HepG2 (cell line): Measurements from ENCODE around the gene STRA6. TPM values are rescaled to one million over a fixed set of nuclear protein-coding genes. Genes with fewer than 3 reads are reported as not detected.

Experiments
- ATAC-seq: fragments of 200-7000 bp; cut with Tn5 transposase; 3 replicates; pipeline ENCODE4 v1.9.1; 2020; ENCODE audit warnings: mild to moderate bottlenecking, moderate library complexity
- BruUV-seq: library from RNA; stranded (reverse); fragments of 400-500 nt; replicated peaks from 2 replicates; lab custom pipeline; 2021; lab: Mats Ljungman, UMichigan
- CTCF ChIA-PET: fragments of 300-600 bp; formaldehyde crosslinking; extraction: SDS; loops from one replicate; lab custom pipeline; 2021; ENCODE audit warnings: low total read pairs, inconsistent platforms, low intra/inter-chr PET ratio; lab: Yijun Ruan, JAX
- POLR2A ChIA-PET: fragments of 350-600 bp; sonication (Branson Sonifier 250); formaldehyde crosslinking; loops from one replicate; lab custom pipeline; 2020; ENCODE audit warnings: antibody characterized with exemption, inconsistent platforms; lab: Yijun Ruan, JAX
- DNase-seq: peaks from one replicate; pipeline ENCODE4 v3.0.0-alpha.2; 2015; ENCODE audit warnings: low spot score
- FAIRE-seq: peaks from 3 replicates; lab custom pipeline; 2011; peaks lifted over from hg19 to GRCh38; lab: Jason Lieb, UNC
- H2AFZ ChIP-seq: one replicate; pipeline ENCODE4 v1.6.1; 2011; ENCODE audit warnings: low read length, inconsistent platforms
- H3K27ac ChIP-seq: fragments of 300-600 bp; 3 replicates; pipeline ENCODE4 v1.8.0; 2011; ENCODE audit warnings: mixed run types, mild to moderate bottlenecking, mixed read lengths, low read length, inconsistent platforms; ENCODE audit not compliant: insufficient read depth; ENCODE audit errors: extremely low read length
- H3K27me3 ChIP-seq, 2 experiments: fragments of 200-600 bp in 1 of 2; 2 replicates in 1 of 2; 3 replicates in 1 of 2; pipeline versions ENCODE4 v1.6.0 to v1.8.0; 2011; ENCODE audit warnings: low read length in 2 of 2, mild to moderate bottlenecking in 2 of 2, moderate library complexity in 2 of 2, inconsistent platforms in 1 of 2; ENCODE audit not compliant: insufficient read depth in 2 of 2, control insufficient read depth in 1 of 2
- H3K36me3 ChIP-seq, 2 experiments: fragments of 200-600 bp in 1 of 2; replicated peaks in 1 of 2; 2 replicates in 1 of 2; 3 replicates in 1 of 2; pipeline versions ENCODE4 v1.5.1 to v1.8.0; 2011; ENCODE audit warnings: low read length in 2 of 2, inconsistent platforms in 1 of 2; ENCODE audit not compliant: insufficient read depth in 2 of 2, control insufficient read depth in 1 of 2
- H3K4me1 ChIP-seq: 2 replicates; pipeline ENCODE4 v1.5.1; 2012; ENCODE audit warnings: low read length, inconsistent platforms; ENCODE audit not compliant: insufficient read depth
- H3K4me2 ChIP-seq: 2 replicates; pipeline ENCODE4 v1.6.0; 2011; ENCODE audit warnings: low read depth, low read length, inconsistent platforms
- H3K4me3 ChIP-seq, 3 experiments: fragments of 200-600 bp in 1 of 3; sonication (generic), shearing (Covaris generic) in 1 of 3; replicated peaks in 1 of 3; 2 replicates each; pipeline ENCODE4 v1.5.1; 2011 to 2016; ENCODE audit warnings: low read length in 3 of 3, inconsistent platforms in 2 of 3, low read depth in 2 of 3, mild to moderate bottlenecking in 2 of 3, control low read depth in 1 of 3, mixed read lengths in 1 of 3; ENCODE audit not compliant: insufficient read depth in 1 of 3
- H3K79me2 ChIP-seq: one replicate; pipeline ENCODE4 v1.6.1; 2011; ENCODE audit warnings: low read length, inconsistent platforms; ENCODE audit not compliant: insufficient read depth
- H3K9ac ChIP-seq: 2 replicates; pipeline ENCODE4 v1.6.0; 2011; ENCODE audit warnings: mild to moderate bottlenecking, low read depth, low read length, inconsistent platforms; ENCODE audit not compliant: insufficient read depth
- H3K9me3 ChIP-seq: 2 replicates; pipeline ENCODE4 v1.5.1; 2012; ENCODE audit warnings: mild to moderate bottlenecking, low read length
- H4K20me1 ChIP-seq: 2 replicates; pipeline ENCODE4 v1.6.0; 2011; ENCODE audit warnings: inconsistent platforms, mild to moderate bottlenecking, low read length, moderate library complexity; ENCODE audit not compliant: insufficient read depth
- HOXA7 ChIP-seq: sonication (generic); formaldehyde crosslinking; IDR thresholded peaks from 2 replicates; pipeline ENCODE4 v1.8.1; 2022; ENCODE audit warnings: mild to moderate bottlenecking, missing genetic modification reagents, moderate library complexity
- KDM5A ChIP-seq: fragments of 200-600 bp; sonication (generic); IDR thresholded peaks from 2 replicates; pipeline ENCODE4 v1.7.0; 2018; ENCODE audit warnings: antibody characterized with exemption, mild to moderate bottlenecking, low read length, borderline replicate concordance
- ZBTB21 ChIP-seq: sonication (generic); formaldehyde crosslinking; IDR thresholded peaks from 2 replicates; pipeline ENCODE4 v1.4.0; 2020; ENCODE audit warnings: missing genetic modification reagents
- ZC3H13 ChIP-seq: sonication (generic); formaldehyde crosslinking; IDR thresholded peaks from 2 replicates; pipeline ENCODE4 v1.8.1; 2023; ENCODE audit warnings: mild to moderate bottlenecking, missing genetic modification reagents, moderate library complexity
- ZNF382 ChIP-seq: sonication (generic); formaldehyde crosslinking; IDR thresholded peaks from 2 replicates; pipeline ENCODE4 v1.5.0; 2020; ENCODE audit warnings: missing genetic modification reagents, mild to moderate bottlenecking, borderline replicate concordance
- ZNF768 ChIP-seq: sonication (generic); formaldehyde crosslinking; IDR thresholded peaks from 2 replicates; pipeline ENCODE4 v1.4.0; 2020; ENCODE audit warnings: missing genetic modification reagents
- WGBS: methylation state at CpG from one replicate; pipeline ENCODE4 v1.1.6; 2017; ENCODE audit warnings: low lambda C conversion rate; 5-methylcytosine and 5-hydroxymethylcytosine counted together
- in situ Hi-C: cut with HindIII; loops from 2 replicates; pipeline ENCODE4 v1.10.0; 2017; ENCODE audit warnings: low pct_unique_long_range_greater_than_20kb; ENCODE audit not compliant: extremely low pct_ligation_motif_present
- intact Hi-C: fragments of 100-400 bp; cut with micrococcal nuclease; formaldehyde crosslinking; loops from one replicate; pipeline ENCODE4 v1.10.0; 2022; ENCODE audit not compliant: unreplicated experiment
- polyA plus RNA-seq, 8 experiments: library from polyadenylated mRNA; depleted of rRNA in 3 of 8; stranded (reverse) in 7 of 8; unstranded in 1 of 8; fragments of >200 nt; fragmentation: Illumina TruSeq in 4 of 8; extraction: Trizol in 4 of 8; gene quantifications; 2 replicates each; pipeline versions ENCODE4 v1.2.1 to v1.2.3, GENCODE V29; 2011 to 2016; ENCODE audit warnings: low read depth in 4 of 8, missing spikeins in 1 of 8, mixed read lengths in 1 of 8; ENCODE audit not compliant: insufficient read depth in 1 of 8
- total RNA-seq, 5 experiments: library from RNA; depleted of rRNA; stranded (reverse); fragments of >200 nt; fragmentation: Illumina TruSeq; extraction: Trizol; gene quantifications; 2 replicates each; pipeline ENCODE4 v1.2.3, GENCODE V29; 2016; ENCODE audit warnings: low read depth in 1 of 5
- TF ChIP-seq, protein P1 (sequence below): sonication (generic); formaldehyde crosslinking; IDR thresholded peaks from 2 replicates; pipeline ENCODE4 v1.5.0; 2020; ENCODE audit warnings: missing genetic modification reagents
- TF ChIP-seq, protein P2 (sequence below): IDR thresholded peaks from 2 replicates; pipeline ENCODE4 v1.6.1; 2016

The STRA6 gene
- total and polyA plus RNA-seq, 2 of the 13 experiments (the other 11 are each of a cell fraction or from before 2014, with no cell fraction given): 1.6 to 2.1 TPM

DNA sequence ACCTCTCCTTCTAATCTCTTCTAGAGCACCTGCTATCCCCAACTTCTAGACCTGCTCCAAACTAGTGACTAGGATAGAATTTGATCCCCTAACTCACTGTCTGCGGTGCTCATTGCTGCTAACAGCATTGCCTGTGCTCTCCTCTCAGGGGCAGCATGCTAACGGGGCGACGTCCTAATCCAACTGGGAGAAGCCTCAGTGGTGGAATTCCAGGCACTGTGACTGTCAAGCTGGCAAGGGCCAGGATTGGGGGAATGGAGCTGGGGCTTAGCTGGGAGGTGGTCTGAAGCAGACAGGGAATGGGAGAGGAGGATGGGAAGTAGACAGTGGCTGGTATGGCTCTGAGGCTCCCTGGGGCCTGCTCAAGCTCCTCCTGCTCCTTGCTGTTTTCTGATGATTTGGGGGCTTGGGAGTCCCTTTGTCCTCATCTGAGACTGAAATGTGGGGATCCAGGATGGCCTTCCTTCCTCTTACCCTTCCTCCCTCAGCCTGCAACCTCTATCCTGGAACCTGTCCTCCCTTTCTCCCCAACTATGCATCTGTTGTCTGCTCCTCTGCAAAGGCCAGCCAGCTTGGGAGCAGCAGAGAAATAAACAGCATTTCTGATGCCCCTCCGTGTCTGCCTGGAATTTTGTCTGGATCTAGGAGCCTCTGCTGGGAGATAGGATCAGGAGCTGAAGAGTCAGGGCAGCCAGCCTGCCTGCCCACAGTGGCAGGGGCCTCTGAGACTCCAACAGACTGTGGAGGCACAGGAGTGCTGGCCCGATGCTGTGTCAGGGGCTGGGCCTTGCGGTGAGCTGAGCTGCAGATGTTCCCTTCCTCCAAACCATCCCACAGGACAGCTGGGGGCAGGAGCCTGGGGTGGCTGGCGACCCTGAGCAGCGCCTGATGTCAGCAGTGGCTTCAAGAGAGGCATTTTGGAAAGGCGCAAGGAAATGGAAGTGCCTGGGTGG lies 26.0 kb downstream of the STRA6 start (continued):
- TF ChIP-seq HOXA7 (CRISPR knock-in tag) (no peak), ZBTB21 (CRISPR knock-in tag) (no peak), ZC3H13 (CRISPR knock-in tag) (no peak)

DNA sequence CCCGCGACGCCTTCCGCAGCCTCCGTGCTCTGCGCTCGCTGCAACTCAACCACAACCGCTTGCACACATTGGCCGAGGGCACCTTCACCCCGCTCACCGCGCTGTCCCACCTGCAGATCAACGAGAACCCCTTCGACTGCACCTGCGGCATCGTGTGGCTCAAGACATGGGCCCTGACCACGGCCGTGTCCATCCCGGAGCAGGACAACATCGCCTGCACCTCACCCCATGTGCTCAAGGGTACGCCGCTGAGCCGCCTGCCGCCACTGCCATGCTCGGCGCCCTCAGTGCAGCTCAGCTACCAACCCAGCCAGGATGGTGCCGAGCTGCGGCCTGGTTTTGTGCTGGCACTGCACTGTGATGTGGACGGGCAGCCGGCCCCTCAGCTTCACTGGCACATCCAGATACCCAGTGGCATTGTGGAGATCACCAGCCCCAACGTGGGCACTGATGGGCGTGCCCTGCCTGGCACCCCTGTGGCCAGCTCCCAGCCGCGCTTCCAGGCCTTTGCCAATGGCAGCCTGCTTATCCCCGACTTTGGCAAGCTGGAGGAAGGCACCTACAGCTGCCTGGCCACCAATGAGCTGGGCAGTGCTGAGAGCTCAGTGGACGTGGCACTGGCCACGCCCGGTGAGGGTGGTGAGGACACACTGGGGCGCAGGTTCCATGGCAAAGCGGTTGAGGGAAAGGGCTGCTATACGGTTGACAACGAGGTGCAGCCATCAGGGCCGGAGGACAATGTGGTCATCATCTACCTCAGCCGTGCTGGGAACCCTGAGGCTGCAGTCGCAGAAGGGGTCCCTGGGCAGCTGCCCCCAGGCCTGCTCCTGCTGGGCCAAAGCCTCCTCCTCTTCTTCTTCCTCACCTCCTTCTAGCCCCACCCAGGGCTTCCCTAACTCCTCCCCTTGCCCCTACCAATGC lies 27.1 kb downstream of the STRA6 start:
- TF ChIP-seq, protein P1, sequence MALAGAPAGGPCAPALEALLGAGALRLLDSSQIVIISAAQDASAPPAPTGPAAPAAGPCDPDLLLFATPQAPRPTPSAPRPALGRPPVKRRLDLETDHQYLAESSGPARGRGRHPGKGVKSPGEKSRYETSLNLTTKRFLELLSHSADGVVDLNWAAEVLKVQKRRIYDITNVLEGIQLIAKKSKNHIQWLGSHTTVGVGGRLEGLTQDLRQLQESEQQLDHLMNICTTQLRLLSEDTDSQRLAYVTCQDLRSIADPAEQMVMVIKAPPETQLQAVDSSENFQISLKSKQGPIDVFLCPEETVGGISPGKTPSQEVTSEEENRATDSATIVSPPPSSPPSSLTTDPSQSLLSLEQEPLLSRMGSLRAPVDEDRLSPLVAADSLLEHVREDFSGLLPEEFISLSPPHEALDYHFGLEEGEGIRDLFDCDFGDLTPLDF (CRISPR knock-in tag): no peak
- TF ChIP-seq, protein P2, sequence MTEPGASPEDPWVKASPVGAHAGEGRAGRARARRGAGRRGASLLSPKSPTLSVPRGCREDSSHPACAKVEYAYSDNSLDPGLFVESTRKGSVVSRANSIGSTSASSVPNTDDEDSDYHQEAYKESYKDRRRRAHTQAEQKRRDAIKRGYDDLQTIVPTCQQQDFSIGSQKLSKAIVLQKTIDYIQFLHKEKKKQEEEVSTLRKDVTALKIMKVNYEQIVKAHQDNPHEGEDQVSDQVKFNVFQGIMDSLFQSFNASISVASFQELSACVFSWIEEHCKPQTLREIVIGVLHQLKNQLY: no peak
- TF ChIP-seq ZNF768 (CRISPR knock-in tag) (no peak), KDM5A (no peak), ZNF382 (no peak)
- WGBS: 51% methylated on average over 29 of the region's 45 CpGs
- CTCF ChIA-PET: no interaction called here
- ATAC-seq: no peak
- H3K27ac ChIP-seq: no peak overlapping the region
- no peak overlapping the region for H3K4me3 ChIP-seq
- no peaks in the 10 kb centered on the region for H3K36me3 ChIP-seq
- no peak overlapping the region for H2AFZ ChIP-seq
- FAIRE-seq: no peak
- H3K9ac ChIP-seq: no peak overlapping the region
- no peaks in the 10 kb centered on the region for H4K20me1 ChIP-seq
- DNase-seq: no peak
- no TSS peak for BruUV-seq
- POLR2A ChIA-PET: no interaction called here
- intact Hi-C loops: no loop called here
- no peaks in the 10 kb centered on the region for H3K9me3 ChIP-seq
- no peaks in the 10 kb centered on the region for H3K4me1 ChIP-seq
- in situ Hi-C loops: no loop called here
- H3K4me2 ChIP-seq: no peak overlapping the region
- H3K27me3 ChIP-seq: peaks cover 8 to 32% of the 10 kb centered on the region in 2 experiments; a peak in 4 of 5 replicates
- no peaks in the 10 kb centered on the region for H3K79me2 ChIP-seq
